ENCODE measurements around the gene GRM8.
"Not testable (repeated sequence)": the region's sequence is repeated elsewhere in the genome, so short reads cannot be mapped to it uniquely, and the experiment has no call there.

GRCh38 chr7:126831241-126831640 lies 421.5 kb downstream of the GRM8 start:
- TF ChIP-seq, protein P1, sequence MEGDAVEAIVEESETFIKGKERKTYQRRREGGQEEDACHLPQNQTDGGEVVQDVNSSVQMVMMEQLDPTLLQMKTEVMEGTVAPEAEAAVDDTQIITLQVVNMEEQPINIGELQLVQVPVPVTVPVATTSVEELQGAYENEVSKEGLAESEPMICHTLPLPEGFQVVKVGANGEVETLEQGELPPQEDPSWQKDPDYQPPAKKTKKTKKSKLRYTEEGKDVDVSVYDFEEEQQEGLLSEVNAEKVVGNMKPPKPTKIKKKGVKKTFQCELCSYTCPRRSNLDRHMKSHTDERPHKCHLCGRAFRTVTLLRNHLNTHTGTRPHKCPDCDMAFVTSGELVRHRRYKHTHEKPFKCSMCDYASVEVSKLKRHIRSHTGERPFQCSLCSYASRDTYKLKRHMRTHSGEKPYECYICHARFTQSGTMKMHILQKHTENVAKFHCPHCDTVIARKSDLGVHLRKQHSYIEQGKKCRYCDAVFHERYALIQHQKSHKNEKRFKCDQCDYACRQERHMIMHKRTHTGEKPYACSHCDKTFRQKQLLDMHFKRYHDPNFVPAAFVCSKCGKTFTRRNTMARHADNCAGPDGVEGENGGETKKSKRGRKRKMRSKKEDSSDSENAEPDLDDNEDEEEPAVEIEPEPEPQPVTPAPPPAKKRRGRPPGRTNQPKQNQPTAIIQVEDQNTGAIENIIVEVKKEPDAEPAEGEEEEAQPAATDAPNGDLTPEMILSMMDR (IDR thresholded peaks at IDR 0.05) = not testable (repeated sequence)
- TF ChIP-seq POLR2AphosphoS5 (IDR thresholded peaks at IDR 0.05; ENCODE audit: low read depth, low read length); SIN3A (IDR thresholded peaks at IDR 0.05; ENCODE audit: borderline replicate concordance, insufficient read depth, low read depth, low read length): not testable (repeated sequence)
